Measurements from ENCODE around the gene GPAM. TPM values are rescaled to one million over a fixed set of nuclear protein-coding genes. Genes with fewer than 3 reads are reported as not detected.

The GPAM gene
- total RNA-seq, 2 experiments from 2014 or later = 7.4 to 8.6 TPM

DNA sequence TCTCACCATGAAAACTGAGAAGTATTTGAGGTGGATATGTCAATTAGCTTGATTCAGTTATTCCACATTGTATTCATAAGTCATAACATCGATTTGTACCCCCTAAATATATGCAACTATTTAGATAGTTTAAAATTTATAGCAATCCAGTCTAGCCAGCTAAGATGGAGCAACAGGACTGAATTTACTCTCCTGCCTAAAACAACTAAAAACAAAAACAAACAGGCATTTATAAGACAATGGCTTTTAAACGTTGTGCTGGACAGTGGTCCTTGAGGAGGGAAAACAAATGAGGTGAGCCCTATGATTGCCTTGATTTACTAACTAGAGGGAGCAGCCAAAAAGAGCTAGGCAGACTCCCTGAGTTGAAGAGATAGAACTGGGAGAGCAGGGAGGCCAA, 814 bp upstream of the GPAM start:
- no peak for ATAC-seq
- POLR2A ChIA-PET = interaction anchor here (0.9 to 1.8 kb wide), 4 partner anchors 9 to 290 kb away, joined by 3 to 7 read pairs (median 4); no protein-coding TSS in a partner anchor
- intact Hi-C loops (cut with micrococcal nuclease) = loop anchor here (10.0 kb wide), 1 partner anchor 120 kb away; no protein-coding TSS in a partner anchor
- CTCF ChIA-PET = interaction anchor here (1.0 to 3.4 kb wide), 5 partner anchors 14 to 250 kb away, joined by 3 to 15 read pairs (median 4); no protein-coding TSS in a partner anchor
- H3K36me3 Mint-ChIP-seq (ENCODE audit: low read depth) = peaks cover 5% of the 10 kb centered on the region
- H3K4me3 Mint-ChIP-seq = peak overlapping the region; percentile 96
- peak overlapping the region; percentile 4 for H3K27ac Mint-ChIP-seq
- peaks cover 6% of the 10 kb centered on the region for H3K9me3 Mint-ChIP-seq
- H3K4me1 Mint-ChIP-seq (ENCODE audit: low read depth) = peaks cover 18% of the 10 kb centered on the region
- DNase-seq = no peak
- TF ChIP-seq, protein P1, sequence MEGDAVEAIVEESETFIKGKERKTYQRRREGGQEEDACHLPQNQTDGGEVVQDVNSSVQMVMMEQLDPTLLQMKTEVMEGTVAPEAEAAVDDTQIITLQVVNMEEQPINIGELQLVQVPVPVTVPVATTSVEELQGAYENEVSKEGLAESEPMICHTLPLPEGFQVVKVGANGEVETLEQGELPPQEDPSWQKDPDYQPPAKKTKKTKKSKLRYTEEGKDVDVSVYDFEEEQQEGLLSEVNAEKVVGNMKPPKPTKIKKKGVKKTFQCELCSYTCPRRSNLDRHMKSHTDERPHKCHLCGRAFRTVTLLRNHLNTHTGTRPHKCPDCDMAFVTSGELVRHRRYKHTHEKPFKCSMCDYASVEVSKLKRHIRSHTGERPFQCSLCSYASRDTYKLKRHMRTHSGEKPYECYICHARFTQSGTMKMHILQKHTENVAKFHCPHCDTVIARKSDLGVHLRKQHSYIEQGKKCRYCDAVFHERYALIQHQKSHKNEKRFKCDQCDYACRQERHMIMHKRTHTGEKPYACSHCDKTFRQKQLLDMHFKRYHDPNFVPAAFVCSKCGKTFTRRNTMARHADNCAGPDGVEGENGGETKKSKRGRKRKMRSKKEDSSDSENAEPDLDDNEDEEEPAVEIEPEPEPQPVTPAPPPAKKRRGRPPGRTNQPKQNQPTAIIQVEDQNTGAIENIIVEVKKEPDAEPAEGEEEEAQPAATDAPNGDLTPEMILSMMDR (IDR thresholded peaks at IDR 0.05) = no peak
- no peaks in the 10 kb centered on the region for H3K27me3 Mint-ChIP-seq

DNA sequence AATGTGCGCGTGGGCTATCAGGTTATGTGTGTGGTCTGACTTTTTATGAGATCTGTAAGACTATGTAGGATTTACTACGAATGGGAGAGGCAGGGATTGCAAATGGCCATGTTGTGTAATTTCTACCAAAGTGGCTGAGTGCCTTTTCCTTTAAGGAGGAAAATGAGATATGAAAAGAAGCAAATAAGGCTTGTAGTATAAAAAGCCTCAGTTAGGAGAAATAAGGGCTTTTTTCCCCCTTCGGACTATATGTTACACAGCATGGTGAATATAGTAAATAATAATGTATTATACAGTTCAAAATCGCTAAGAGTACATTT, 447 bp upstream of the GPAM start:
- Mint-ChIP-seq H3K27me3 (no peaks in the 10 kb centered on the region), H3K4me3 (peak overlapping the region; percentile 96), H3K36me3 (ENCODE audit: low read depth) (peaks cover 5% of the 10 kb centered on the region), H3K4me1 (ENCODE audit: low read depth) (peaks cover 18% of the 10 kb centered on the region), H3K27ac (peak overlapping the region; percentile 92), H3K9me3 (peaks cover 6% of the 10 kb centered on the region)
- intact Hi-C loops (cut with micrococcal nuclease) = loop anchor here (10.0 kb wide), 1 partner anchor 121 kb away; no protein-coding TSS in a partner anchor
- ChIA-PET CTCF (interaction anchor here (1.1 to 3.4 kb wide), 7 partner anchors 10 to 251 kb away, joined by 3 to 15 read pairs (median 4); no protein-coding TSS in a partner anchor), POLR2A (interaction anchor here (0.7 to 1.8 kb wide), 5 partner anchors 9 to 290 kb away, joined by 3 to 7 read pairs (median 3); no protein-coding TSS in a partner anchor)
- TF ChIP-seq, protein P1 (IDR thresholded peaks at IDR 0.05) = no peak
- DNase-seq = no peak
- no peak for ATAC-seq

DNA sequence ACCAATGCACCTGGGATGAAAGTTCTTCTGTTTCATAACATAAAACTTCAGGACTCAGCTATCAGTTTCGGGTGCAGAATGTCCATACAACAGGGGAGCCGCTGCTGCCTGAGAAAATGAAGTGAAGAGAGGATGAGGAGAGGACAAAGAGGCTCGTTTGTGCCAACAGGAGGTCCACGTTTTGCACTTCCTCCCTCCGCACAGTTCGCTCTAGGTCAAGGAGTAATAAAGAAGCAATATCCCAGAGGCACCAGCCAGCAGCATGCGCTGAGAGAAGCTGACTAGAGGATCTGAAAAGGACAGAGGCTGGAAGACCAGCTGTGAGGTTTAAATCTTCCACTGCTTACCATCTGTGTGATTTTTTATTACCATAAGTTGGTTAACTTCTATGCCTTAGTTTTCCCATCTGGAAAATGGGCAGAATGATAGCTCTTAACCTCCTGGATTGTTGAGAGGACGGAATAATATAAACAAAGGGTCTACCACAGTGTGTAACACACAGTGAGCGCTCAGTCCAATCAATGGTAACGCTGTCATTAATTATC, 709 bp downstream of the GPAM start:
- CTCF ChIA-PET = interaction anchor here (0.8 to 3.4 kb wide), 6 partner anchors 9 to 252 kb away, joined by 3 to 15 read pairs (median 4); no protein-coding TSS in a partner anchor
- no peak for ATAC-seq
- no peaks in the 10 kb centered on the region for H3K27me3 Mint-ChIP-seq
- H3K36me3 Mint-ChIP-seq (ENCODE audit: low read depth) = peaks cover 8% of the 10 kb centered on the region
- peak overlapping the region; percentile 96 for H3K4me3 Mint-ChIP-seq
- peak overlapping the region; percentile 92 for H3K27ac Mint-ChIP-seq
- peaks cover 6% of the 10 kb centered on the region for H3K9me3 Mint-ChIP-seq
- intact Hi-C loops (cut with micrococcal nuclease) = loop anchor here (10.0 kb wide), 1 partner anchor 122 kb away; no protein-coding TSS in a partner anchor
- H3K4me1 Mint-ChIP-seq (ENCODE audit: low read depth) = peaks cover 18% of the 10 kb centered on the region
- DNase-seq = no peak
- TF ChIP-seq, protein P1 (IDR thresholded peaks at IDR 0.05) = no peak
- POLR2A ChIA-PET = interaction anchor here (0.9 to 1.8 kb wide), 5 partner anchors 10 to 291 kb away, joined by 3 to 7 read pairs (median 3); no protein-coding TSS in a partner anchor

DNA sequence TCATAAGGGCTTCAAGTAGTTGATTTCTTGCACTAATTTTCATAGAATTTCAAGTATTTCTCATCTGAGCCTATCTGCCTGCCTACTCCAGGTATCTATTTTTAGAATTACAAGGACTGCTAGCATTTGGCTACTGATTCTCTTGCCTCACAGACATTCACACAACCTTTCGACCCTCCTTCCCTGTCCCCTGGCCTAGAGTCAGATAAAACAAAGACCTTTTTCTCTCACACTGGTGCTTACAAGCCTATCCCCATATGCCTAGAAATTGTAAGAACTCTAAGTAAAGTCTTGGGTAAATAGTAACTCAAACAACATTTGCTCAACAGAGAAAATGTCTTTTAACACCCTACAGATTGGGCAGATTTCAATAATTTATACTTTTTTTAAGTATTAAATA, 6.3 kb downstream of the GPAM start:
- TF ChIP-seq, protein P1 (IDR thresholded peaks at IDR 0.05) = no peak
- POLR2A ChIA-PET = no interaction called here
- ATAC-seq (no peak), DNase-seq (no peak)
- no peaks in the 10 kb centered on the region for H3K9me3 Mint-ChIP-seq
- H3K27me3 Mint-ChIP-seq = no peaks in the 10 kb centered on the region
- peaks cover 18% of the 10 kb centered on the region for H3K36me3 Mint-ChIP-seq (ENCODE audit: low read depth)
- H3K27ac Mint-ChIP-seq = no peak overlapping the region
- H3K4me1 Mint-ChIP-seq (ENCODE audit: low read depth) = peaks cover 3% of the 10 kb centered on the region
- intact Hi-C loops (cut with micrococcal nuclease) = no loop called here
- H3K4me3 Mint-ChIP-seq = no peak overlapping the region
- CTCF ChIA-PET = no interaction called here

DNA sequence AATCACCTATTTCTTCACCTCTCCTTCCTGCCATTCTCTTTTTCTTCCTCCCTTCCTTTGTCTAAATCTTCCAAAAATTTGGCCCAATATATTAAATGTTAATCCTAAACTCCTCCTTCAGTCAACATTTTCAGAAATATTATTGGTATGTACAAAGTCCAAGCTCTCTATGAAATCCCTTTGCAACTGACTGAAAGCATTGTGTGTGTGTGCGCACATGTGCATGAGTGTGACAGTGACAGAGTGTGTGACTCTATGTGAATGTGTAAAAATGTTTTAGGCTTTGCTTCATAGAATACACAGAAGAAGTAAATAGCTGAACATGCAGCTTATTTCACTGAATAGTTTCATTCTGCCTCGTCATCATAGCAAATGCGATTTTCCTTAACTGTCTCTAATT, 7.0 kb downstream of the GPAM start:
- no peak for ATAC-seq
- POLR2A ChIA-PET = no interaction called here
- CTCF ChIA-PET = no interaction called here

More for the DNA sequence above, 7.0 kb downstream of the GPAM start:
- intact Hi-C loops (cut with micrococcal nuclease) = no loop called here
- H3K4me1 Mint-ChIP-seq (ENCODE audit: low read depth) = peaks cover 1% of the 10 kb centered on the region
- no peak overlapping the region for H3K27ac Mint-ChIP-seq
- peaks cover 21% of the 10 kb centered on the region for H3K36me3 Mint-ChIP-seq (ENCODE audit: low read depth)
- H3K4me3 Mint-ChIP-seq = no peak overlapping the region
- DNase-seq = no peak
- TF ChIP-seq, protein P1 (IDR thresholded peaks at IDR 0.05) = no peak
- H3K9me3 Mint-ChIP-seq = no peaks in the 10 kb centered on the region
- H3K27me3 Mint-ChIP-seq = no peaks in the 10 kb centered on the region
